Common myeloid progenitor, CD34-positive (primary cell): ENCODE results near the gene ERGIC2.
A peak's percentile ranks its signal among the peaks of the same experiment; 100 is the strongest.

ENCODE experiments used
- CTCF ChIA-PET: fragments of 350-600 bp; sonication (Branson Sonifier 250); formaldehyde crosslinking; loops from one replicate; lab custom pipeline; 2021; ENCODE audit warnings: antibody characterized with exemption; lab: Charles Lee
- POLR2A ChIA-PET: fragments of 350-600 bp; sonication (Branson Sonifier 250); formaldehyde crosslinking; loops from one replicate; lab custom pipeline; 2021; ENCODE audit warnings: antibody characterized with exemption; lab: Charles Lee
- DNase-seq, 3 donors: peaks; one replicate each; pipeline versions ENCODE4 v3.0.0 to v3.0.0-alpha.2; 2013
- H3K27ac ChIP-seq, 2 experiments: 1 replicate in 1 of 2; 2 replicates in 1 of 2; pipeline ENCODE4 v1.7.0; 2013; ENCODE audit warnings: inconsistent platforms in 2 of 2, low read length in 2 of 2, mild to moderate bottlenecking in 2 of 2, low read depth in 1 of 2, moderate library complexity in 1 of 2; ENCODE audit not compliant: severe bottlenecking in 2 of 2, insufficient read depth in 1 of 2, poor library complexity in 1 of 2
- H3K27me3 ChIP-seq, 5 experiments: replicated peaks in 2 of 5; 1 replicate in 3 of 5; 2 replicates in 2 of 5; pipeline versions ENCODE4 v1.6.1 to v1.7.0; 2013; ENCODE audit warnings: low read length in 4 of 5, mild to moderate bottlenecking in 2 of 5, moderate library complexity in 2 of 5, inconsistent platforms in 1 of 5; ENCODE audit not compliant: insufficient read depth in 5 of 5, control insufficient read depth in 4 of 5
- H3K36me3 ChIP-seq, 4 experiments: 1 replicate in 2 of 4; 2 replicates in 2 of 4; pipeline versions ENCODE4 v1.6.1 to v1.7.0; 2013; ENCODE audit warnings: low read length in 3 of 4, control low read depth in 1 of 4, mild to moderate bottlenecking in 1 of 4; ENCODE audit not compliant: control insufficient read depth in 4 of 4, insufficient read depth in 4 of 4
- H3K4me1 ChIP-seq, 4 experiments: 1 replicate in 3 of 4; 2 replicates in 1 of 4; pipeline versions ENCODE4 v1.6.1 to v1.7.1; 2013; ENCODE audit warnings: low read length in 3 of 4, mild to moderate bottlenecking in 3 of 4, control low read depth in 1 of 4, inconsistent platforms in 1 of 4, moderate library complexity in 1 of 4; ENCODE audit not compliant: control insufficient read depth in 4 of 4, insufficient read depth in 4 of 4; ENCODE audit errors: control extremely low read depth in 1 of 4
- H3K4me3 ChIP-seq, 7 experiments: 1 replicate in 4 of 7; 2 replicates in 3 of 7; pipeline versions ENCODE4 v1.5.1 to v1.7.0; 2013; ENCODE audit warnings: mild to moderate bottlenecking in 7 of 7, low read length in 6 of 7, moderate library complexity in 6 of 7, inconsistent platforms in 2 of 7, low read depth in 2 of 7, control low read depth in 1 of 7; ENCODE audit not compliant: insufficient read depth in 4 of 7, control insufficient read depth in 1 of 7; ENCODE audit errors: extremely low read depth in 1 of 7
- H3K9me3 ChIP-seq, 5 experiments: 1 replicate in 4 of 5; 2 replicates in 1 of 5; pipeline versions ENCODE4 v1.6.1 to v1.7.1; 2013; ENCODE audit warnings: low read length in 4 of 5, mild to moderate bottlenecking in 2 of 5, inconsistent platforms in 1 of 5, low read depth in 1 of 5, moderate library complexity in 1 of 5; ENCODE audit not compliant: control insufficient read depth in 4 of 5, insufficient read depth in 2 of 5; ENCODE audit errors: control extremely low read depth in 1 of 5
- WGBS: methylation state at CpG from one replicate; pipeline ENCODE4 v1.1.5; 2013; ENCODE audit not compliant: insufficient coverage; 5-methylcytosine and 5-hydroxymethylcytosine counted together

The ERGIC2 gene

DNA sequence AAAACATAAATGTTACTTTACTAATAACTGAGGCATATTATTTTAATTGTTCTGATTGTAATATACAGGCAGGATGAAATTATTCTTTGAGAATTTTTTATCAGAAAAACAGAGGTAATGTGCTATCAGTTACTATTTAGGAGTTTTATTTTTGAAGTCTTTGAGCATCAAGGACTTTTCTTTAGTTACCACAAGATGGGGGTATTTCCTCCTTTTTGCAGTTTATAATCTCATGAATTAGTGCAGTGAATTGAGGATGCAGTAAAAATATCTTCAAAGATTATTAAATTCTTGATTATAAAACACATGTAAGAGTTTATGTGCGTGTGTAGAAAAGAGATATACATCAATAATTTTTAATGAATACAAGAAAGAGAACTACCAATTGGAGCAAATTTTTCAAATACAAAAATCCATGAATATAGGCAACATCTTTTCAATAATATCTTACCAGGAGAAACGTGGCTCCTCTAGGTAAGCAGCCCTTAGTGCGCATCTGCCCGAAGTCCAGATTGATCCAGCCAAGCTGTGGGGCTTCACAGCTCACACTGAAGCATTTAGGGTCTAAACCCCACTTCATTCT lies 71.6 kb downstream of the ERGIC2 start:
- CTCF ChIA-PET: interaction anchor here (0.7 to 7.5 kb wide), 13 partner anchors 9 to 236 kb away, joined by 3 to 43 read pairs (median 6); partner anchors contain the start of gene FAR2
- WGBS: 100% methylated on average over 1 of the region's 4 CpGs
- POLR2A ChIA-PET: no interaction called here

DNA sequence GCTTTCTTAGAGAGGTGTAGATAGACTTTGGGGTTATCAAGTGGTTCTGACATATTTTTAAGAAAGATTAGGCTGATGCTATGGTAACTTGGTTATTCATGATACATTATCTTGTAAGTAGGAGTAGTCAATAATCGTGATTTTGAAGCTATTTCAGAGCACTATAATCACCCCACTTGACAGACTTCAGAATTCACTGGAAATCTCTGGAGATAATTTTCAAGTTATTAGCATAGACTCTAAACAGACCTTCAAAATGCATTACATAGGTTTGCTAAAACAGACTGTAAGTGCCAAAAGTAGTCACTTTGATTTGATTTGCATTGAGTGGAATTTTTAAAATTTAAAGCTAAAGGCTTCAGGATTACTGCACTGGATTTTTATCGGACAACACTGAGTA lies 74.3 kb downstream of the ERGIC2 start:
- Histone ChIP-seq H3K4me1 (peaks cover 0 to 17% (median 0%) of the 10 kb centered on the region in 4 experiments), H3K27me3 (no peaks in the 10 kb centered on the region), H3K27ac (no peak overlapping the region), H3K4me3 (no peak overlapping the region), H3K9me3 (no peaks in the 10 kb centered on the region), H3K36me3 (peaks cover 0 to 31% (median 11%) of the 10 kb centered on the region in 4 experiments)
- 100% methylated on average over 1 of the region's 2 CpGs for WGBS
- CTCF ChIA-PET: interaction anchor here (0.9 to 7.5 kb wide), 6 partner anchors 9 to 235 kb away, joined by 3 to 43 read pairs (median 10); no protein-coding TSS in a partner anchor
- DNase-seq: no peak
- POLR2A ChIA-PET: no interaction called here

More for the DNA sequence above, 71.6 kb downstream of the ERGIC2 start:
- H3K36me3 ChIP-seq: peaks cover 2 to 30% (median 18%) of the 10 kb centered on the region in 4 experiments
- H3K4me1 ChIP-seq: peaks cover 0 to 30% (median 4%) of the 10 kb centered on the region in 4 experiments
- no peak overlapping the region for H3K27ac ChIP-seq
- H3K27me3 ChIP-seq: no peaks in the 10 kb centered on the region
- peak; percentile 39 to 64 (median 54) for DNase-seq
- H3K9me3 ChIP-seq: no peaks in the 10 kb centered on the region
- H3K4me3 ChIP-seq: no peak overlapping the region

DNA sequence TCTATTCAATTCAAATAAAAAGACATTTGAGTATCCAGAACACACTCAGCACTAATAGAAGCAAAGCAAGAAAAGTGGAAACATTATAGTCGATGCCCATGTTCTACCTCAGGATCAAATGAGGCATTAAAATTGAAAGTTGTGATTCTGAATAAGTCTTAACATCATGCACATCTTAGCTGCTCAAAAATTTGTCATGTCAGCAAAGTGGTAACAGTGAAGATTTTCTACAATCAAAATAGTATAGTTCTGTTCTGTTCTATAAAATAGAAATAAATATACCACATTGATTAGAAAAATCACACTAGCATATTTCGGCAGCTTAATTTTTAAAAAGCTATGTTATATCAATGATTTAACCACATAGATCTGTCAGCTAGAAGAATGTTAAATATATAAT lies 74.7 kb downstream of the ERGIC2 start:
- H3K4me1 ChIP-seq: peaks cover 0 to 17% (median 0%) of the 10 kb centered on the region in 4 experiments
- H3K4me3 ChIP-seq: no peak overlapping the region
- no peaks in the 10 kb centered on the region for H3K27me3 ChIP-seq
- no peak for DNase-seq
- H3K9me3 ChIP-seq: no peaks in the 10 kb centered on the region
- ChIA-PET POLR2A (no interaction called here), CTCF (interaction anchor here (0.6 to 7.5 kb wide), 8 partner anchors 9 to 235 kb away, joined by 3 to 43 read pairs (median 6); no protein-coding TSS in a partner anchor)
- no peak overlapping the region for H3K27ac ChIP-seq
- WGBS: no CpG with 5 or more reads among the region's 2 CpGs
- H3K36me3 ChIP-seq: peaks cover 0 to 31% (median 11%) of the 10 kb centered on the region in 4 experiments

DNA sequence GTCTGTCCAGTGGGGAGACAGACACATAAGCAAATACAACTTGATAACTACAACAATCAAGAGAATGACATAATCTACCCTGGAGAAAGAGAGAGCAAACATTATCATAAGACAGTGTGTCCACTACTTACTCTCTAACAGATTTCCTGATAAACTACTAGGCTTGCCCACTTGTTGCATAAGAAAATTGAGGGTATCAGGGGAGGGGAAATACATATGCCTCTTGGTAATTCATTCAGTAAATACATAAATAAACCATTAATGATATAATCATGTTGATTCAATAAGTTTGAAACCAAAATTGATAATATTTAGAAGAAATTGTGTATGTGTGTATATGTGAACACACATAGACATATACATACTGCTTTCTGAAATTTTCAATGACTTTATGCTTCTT lies 76.6 kb downstream of the ERGIC2 start:
- CTCF ChIA-PET: interaction anchor here (1.9 to 7.5 kb wide), 3 partner anchors 11 to 18 kb away, joined by 9 to 43 read pairs (median 15); no protein-coding TSS in a partner anchor
- POLR2A ChIA-PET: no interaction called here

DNA sequence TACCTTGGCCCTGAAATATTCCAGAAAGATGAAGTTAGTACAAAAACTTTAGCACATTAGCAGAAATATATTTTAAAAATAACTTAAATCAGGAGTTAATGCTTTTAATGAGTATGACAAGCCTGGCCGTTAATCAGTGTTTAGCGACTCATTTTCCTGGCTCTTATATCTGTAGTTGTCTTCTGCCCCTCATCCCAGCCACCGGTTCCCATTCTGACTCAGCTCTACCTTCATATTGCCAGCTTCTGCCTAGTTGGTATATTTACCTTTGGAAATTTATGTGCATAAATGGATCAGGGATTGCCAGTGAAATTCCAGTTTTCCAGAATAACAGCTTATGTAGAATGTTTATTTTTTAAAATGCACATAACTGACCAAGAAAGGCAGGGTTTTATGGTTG lies 79.9 kb downstream of the ERGIC2 start:
- CTCF ChIA-PET: interaction anchor here (1.1 to 5.7 kb wide), 6 partner anchors 8 to 228 kb away, joined by 5 to 33 read pairs (median 8); no protein-coding TSS in a partner anchor
- POLR2A ChIA-PET: interaction anchor here (0.8 kb wide), 1 partner anchor 300 kb away, joined by 3 read pairs; no protein-coding TSS in a partner anchor
- H3K27ac ChIP-seq: no peak overlapping the region

More for the DNA sequence above, 76.6 kb downstream of the ERGIC2 start:
- Histone ChIP-seq H3K27ac (no peak overlapping the region), H3K4me1 (peaks cover 0 to 11% (median 3%) of the 10 kb centered on the region in 4 experiments), H3K9me3 (no peaks in the 10 kb centered on the region), H3K4me3 (no peak overlapping the region), H3K27me3 (no peaks in the 10 kb centered on the region), H3K36me3 (peaks cover 0 to 27% (median 10%) of the 10 kb centered on the region in 4 experiments)
- no peak for DNase-seq

DNA sequence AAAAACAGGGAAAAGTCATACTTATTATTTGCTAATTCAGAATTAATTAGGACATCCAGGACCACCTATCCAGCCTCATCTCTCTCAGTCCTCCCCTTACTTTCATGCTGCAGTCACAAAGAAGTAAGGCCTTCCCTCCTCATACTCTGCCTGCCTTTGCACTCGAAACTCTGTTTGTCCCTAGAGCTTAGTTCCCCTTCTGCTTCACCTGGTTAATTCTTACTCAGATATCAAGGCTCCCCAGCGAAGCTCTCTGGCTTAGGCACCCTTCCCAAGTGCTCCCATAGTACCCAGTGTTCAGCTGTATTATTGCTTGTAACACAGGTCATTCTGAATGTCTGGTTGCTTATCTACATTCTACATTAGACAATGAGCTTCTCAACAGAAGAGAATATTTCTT lies 81.3 kb downstream of the ERGIC2 start:
- H3K4me3 ChIP-seq: peak overlapping the region in 1 of 7 experiments; percentile 11

More for the DNA sequence above, 79.9 kb downstream of the ERGIC2 start:
- Histone ChIP-seq H3K27me3 (no peaks in the 10 kb centered on the region), H3K4me3 (no peak overlapping the region), H3K36me3 (peaks cover 0 to 15% (median 4%) of the 10 kb centered on the region in 4 experiments), H3K4me1 (peaks cover 0 to 12% (median 6%) of the 10 kb centered on the region in 4 experiments), H3K9me3 (no peaks in the 10 kb centered on the region)
- WGBS: no CpG with 5 or more reads among the region's 3 CpGs
- DNase-seq: no peak

DNA sequence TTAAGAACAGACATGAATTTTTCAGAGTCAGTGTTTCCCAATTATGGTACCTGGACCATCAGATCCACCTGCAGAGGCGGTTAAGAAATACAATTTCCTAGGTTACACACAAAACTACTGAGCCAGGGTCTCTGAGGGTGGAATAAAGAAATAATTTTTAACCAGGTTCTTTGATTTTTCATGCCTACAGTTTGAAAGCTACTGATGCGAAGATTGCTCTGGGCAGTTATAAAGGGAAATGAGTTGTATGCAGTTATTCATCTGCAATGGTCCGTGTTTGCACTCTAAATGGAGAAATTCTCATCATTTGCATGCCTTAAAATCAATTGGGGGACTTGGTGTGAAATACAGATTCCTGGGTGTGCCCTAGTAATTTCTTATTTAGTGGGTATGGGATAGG lies 89.7 kb downstream of the ERGIC2 start:
- no peak for DNase-seq
- Histone ChIP-seq H3K27me3 (no peaks in the 10 kb centered on the region), H3K36me3 (peaks cover 0 to 4% (median 3%) of the 10 kb centered on the region in 4 experiments), H3K4me1 (peaks cover 0 to 13% (median 3%) of the 10 kb centered on the region in 4 experiments), H3K27ac (no peak overlapping the region), H3K4me3 (no peak overlapping the region), H3K9me3 (peaks cover 0 to 5% (median 3%) of the 10 kb centered on the region in 5 experiments)
- WGBS: 100% methylated on average over 2 of the region's 3 CpGs
- POLR2A ChIA-PET: no interaction called here
- CTCF ChIA-PET: no interaction called here

More for the DNA sequence above, 81.3 kb downstream of the ERGIC2 start:
- peak in 2 of 3 donors; percentile 45 to 51 for DNase-seq
- Histone ChIP-seq H3K27me3 (no peaks in the 10 kb centered on the region), H3K4me1 (peaks cover 0 to 12% (median 6%) of the 10 kb centered on the region in 4 experiments), H3K36me3 (peaks cover 0 to 15% (median 4%) of the 10 kb centered on the region in 4 experiments), H3K27ac (no peak overlapping the region), H3K9me3 (no peaks in the 10 kb centered on the region)
- CTCF ChIA-PET: interaction anchor here (1.2 to 5.7 kb wide), 5 partner anchors 10 to 57 kb away, joined by 5 to 33 read pairs (median 9); no protein-coding TSS in a partner anchor
- WGBS: 22% methylated on average over 2 of the region's 2 CpGs
- POLR2A ChIA-PET: interaction anchor here (0.9 kb wide), 1 partner anchor 18 kb away, joined by 3 read pairs; no protein-coding TSS in a partner anchor
